KOPT-K1 (cell line): Measurements from ENCODE around the gene NFIX.

Source experiments
- H3K27ac ChIP-seq: fragments of 200-600 bp; sonication (generic); 2 replicates; pipeline ENCODE4 v1.5.1; 2016; ENCODE audit warnings: antibody characterized with exemption, mild to moderate bottlenecking, low read depth, low read length; ENCODE audit not compliant: poor library complexity, severe bottlenecking
- H3K36me3 ChIP-seq: fragments of 200-600 bp; sonication (generic); 2 replicates; pipeline ENCODE4 v1.5.1; 2017; ENCODE audit warnings: antibody characterized with exemption, mild to moderate bottlenecking, low read length, moderate library complexity; ENCODE audit not compliant: insufficient read depth
- H3K9me3 ChIP-seq: fragments of 200-600 bp; sonication (generic); 2 replicates; pipeline ENCODE4 v1.5.1; 2017; ENCODE audit warnings: antibody characterized with exemption, low read length, mild to moderate bottlenecking; ENCODE audit not compliant: insufficient read depth, poor library complexity, severe bottlenecking

The NFIX gene

DNA sequence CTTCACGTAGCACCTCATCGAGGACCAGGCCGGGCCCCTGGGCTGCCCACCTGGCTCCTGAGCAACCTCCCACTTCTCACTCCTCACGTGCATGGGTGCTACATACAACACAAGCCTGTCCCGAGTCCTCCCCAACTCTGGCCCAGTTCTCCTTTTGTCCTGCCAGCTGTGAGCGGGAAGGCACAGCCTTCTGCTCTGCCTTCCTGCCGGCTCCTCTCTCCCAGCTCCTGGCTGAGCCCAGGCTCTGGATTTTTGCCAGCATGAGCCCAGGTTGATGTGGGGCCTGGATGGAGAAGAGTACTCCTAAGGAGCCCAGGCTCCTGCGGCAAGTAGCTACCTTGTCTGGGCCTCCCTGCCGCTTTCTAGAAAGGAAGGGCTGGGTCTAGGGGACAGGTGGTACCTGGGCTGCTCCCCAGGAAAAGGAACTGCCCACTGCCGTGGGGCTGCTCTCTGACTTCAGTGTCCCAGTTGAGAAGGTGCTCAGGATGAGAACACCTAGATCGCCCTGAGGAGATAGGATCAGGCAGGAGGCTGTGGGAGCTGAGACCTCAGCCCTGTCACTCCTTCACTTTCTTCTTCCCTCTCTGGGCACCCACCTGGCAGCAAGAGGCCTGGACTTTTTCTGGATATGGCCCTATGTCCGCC is 83.7 kb downstream of the NFIX start:
- no peak overlapping the region for H3K27ac ChIP-seq
- no peaks in the 10 kb centered on the region; the same call in 1 of the 2 replicates for H3K36me3 ChIP-seq
- no peaks in the 10 kb centered on the region for H3K9me3 ChIP-seq

DNA sequence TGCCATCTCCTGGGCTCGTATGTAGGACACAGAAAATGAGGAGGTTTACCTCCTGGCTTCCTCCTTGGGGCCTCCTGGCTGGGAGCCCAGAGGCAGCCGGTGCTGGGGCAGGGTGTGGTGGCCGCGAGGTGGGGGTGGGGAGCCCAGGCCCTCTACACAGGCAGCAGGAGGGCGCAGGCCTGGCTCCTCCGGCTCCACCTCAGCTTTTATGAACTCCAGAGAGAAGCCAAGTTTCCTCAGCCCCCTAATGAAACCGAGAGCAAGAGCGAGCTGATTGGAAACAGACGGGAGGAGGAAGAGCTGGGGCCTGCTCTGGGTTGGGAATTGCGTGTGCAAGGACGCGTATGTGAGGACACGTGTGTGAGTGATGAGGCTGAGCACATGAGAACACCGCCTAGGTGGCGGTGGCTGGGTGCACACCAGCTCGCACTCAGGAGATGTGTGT is 84.3 kb downstream of the NFIX start:
- Histone ChIP-seq H3K27ac (no peak overlapping the region), H3K36me3 (no peaks in the 10 kb centered on the region), H3K9me3 (no peaks in the 10 kb centered on the region)

GRCh38 chr19:13082192-13083007 is 87.1 kb downstream of the NFIX start:
- no peaks in the 10 kb centered on the region for H3K9me3 ChIP-seq
- no peaks in the 10 kb centered on the region for H3K36me3 ChIP-seq
- H3K27ac ChIP-seq = no peak overlapping the region

GRCh38 chr19:13083008-13083404 is 87.7 kb downstream of the NFIX start:
- no peaks in the 10 kb centered on the region for H3K36me3 ChIP-seq
- H3K27ac ChIP-seq = no peak overlapping the region
- no peaks in the 10 kb centered on the region for H3K9me3 ChIP-seq

GRCh38 chr19:13083627-13084026 is 88.4 kb downstream of the NFIX start:
- no peaks in the 10 kb centered on the region for H3K36me3 ChIP-seq
- no peaks in the 10 kb centered on the region for H3K9me3 ChIP-seq
- no peak overlapping the region for H3K27ac ChIP-seq

- Histone ChIP-seq H3K27ac (no peak overlapping the region), H3K9me3 (no peaks in the 10 kb centered on the region), H3K36me3 (no peaks in the 10 kb centered on the region)
These were observed 90.4 kb downstream of the NFIX start for GRCh38 chr19:13085666-13086065.

- H3K27ac ChIP-seq = no peak overlapping the region
- H3K36me3 ChIP-seq = no peaks in the 10 kb centered on the region
- H3K9me3 ChIP-seq = no peaks in the 10 kb centered on the region
These were observed 91.1 kb downstream of the NFIX start for GRCh38 chr19:13086341-13086740.

DNA sequence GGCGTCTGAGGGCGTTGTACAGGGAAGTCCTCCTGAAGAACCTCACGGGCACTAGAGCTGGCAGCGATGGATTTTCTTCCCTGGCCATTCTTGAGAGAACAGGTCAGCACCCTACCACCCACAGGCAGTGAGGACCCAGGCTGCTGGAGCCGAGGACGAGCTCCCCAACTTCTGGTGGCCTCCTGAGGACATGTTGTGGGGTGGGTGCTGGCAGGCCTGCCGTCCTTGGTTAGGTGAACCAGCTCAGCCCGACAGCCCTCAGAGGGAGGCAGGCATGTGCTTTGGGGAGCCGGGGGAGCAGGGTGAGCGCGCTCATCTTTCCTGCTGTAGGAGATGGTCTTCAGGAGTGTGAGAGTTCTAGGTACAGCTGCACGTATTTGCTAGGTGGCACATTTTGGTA is 92.0 kb downstream of the NFIX start:
- H3K27ac ChIP-seq = no peak overlapping the region
- H3K36me3 ChIP-seq = no peaks in the 10 kb centered on the region
- no peaks in the 10 kb centered on the region for H3K9me3 ChIP-seq

GRCh38 chr19:13087795-13088537 is 92.7 kb downstream of the NFIX start:
- Histone ChIP-seq H3K9me3 (no peaks in the 10 kb centered on the region), H3K27ac (no peak overlapping the region), H3K36me3 (no peaks in the 10 kb centered on the region)

GRCh38 chr19:13089139-13089856 is 94.0 kb downstream of the NFIX start:
- H3K36me3 ChIP-seq = no peaks in the 10 kb centered on the region
- H3K27ac ChIP-seq = no peak overlapping the region
- H3K9me3 ChIP-seq = no peaks in the 10 kb centered on the region

DNA sequence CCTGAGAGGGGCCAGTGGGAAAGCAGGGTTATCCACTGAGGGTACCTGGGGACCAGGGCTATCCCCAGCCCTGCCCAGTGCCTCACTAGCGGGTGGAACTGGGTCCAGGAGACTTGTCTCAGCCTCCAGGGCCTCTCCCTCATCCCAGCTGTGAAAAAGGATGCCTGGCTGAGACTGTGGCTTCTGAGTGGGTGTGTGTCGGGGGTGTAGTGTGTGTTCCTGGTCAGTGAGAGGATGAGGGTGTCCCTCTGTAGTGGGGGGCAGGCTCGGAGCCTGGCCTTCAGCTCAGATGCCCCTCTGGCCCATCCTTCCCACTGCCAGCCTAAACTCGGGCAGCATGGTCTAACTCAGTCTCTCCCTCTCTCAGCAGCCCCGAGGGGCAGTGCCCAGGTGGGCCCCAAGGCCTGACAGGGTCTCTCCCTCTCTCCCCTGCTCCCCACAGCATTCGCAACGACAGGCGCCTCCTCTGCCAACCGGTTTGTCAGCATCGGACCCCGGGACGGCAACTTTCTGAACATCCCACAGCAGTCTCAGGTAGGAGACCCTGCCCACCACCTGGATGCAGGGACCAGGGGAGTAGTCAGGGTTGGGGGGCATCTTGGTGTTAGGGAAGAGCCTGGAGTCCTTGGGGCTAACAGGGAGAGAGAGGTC is 94.7 kb downstream of the NFIX start:
- no peaks in the 10 kb centered on the region for H3K36me3 ChIP-seq
- no peak overlapping the region for H3K27ac ChIP-seq
- no peaks in the 10 kb centered on the region for H3K9me3 ChIP-seq

DNA sequence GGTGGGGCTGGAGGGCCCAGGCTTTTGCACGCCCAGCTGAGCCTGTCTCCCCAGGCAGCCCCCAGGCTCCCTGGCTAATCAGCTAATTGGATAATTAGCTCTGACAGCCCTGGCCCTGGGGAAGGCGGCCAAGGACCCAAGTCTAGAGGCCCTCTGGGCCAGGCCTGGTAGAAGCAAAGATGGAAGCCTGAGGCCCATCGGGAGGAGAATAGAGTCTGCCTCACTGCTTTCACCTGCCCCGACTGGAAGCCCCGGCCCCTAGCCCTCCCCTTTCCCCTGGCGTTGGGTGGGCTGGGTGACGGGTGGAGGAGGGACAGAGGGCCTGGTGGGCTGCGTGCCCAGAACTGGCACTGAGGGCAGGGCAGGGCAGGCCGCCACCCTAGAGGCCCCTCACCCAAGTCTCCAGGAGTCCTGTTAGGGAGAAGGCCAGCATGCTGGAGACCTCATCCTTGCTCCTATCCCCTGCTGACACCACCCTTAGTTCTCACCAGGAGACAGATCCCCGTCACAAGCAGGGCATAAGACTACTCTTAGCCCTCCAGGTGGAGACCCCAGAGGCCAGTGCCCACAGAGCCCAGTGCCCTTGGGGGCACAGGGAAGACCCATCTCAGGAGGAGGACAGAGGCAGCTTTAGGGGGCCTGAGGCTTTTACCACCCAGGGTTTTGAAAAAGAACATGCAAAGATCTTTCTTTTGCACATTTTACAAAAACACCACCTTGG is 95.4 kb downstream of the NFIX start:
- no peak overlapping the region for H3K27ac ChIP-seq

DNA sequence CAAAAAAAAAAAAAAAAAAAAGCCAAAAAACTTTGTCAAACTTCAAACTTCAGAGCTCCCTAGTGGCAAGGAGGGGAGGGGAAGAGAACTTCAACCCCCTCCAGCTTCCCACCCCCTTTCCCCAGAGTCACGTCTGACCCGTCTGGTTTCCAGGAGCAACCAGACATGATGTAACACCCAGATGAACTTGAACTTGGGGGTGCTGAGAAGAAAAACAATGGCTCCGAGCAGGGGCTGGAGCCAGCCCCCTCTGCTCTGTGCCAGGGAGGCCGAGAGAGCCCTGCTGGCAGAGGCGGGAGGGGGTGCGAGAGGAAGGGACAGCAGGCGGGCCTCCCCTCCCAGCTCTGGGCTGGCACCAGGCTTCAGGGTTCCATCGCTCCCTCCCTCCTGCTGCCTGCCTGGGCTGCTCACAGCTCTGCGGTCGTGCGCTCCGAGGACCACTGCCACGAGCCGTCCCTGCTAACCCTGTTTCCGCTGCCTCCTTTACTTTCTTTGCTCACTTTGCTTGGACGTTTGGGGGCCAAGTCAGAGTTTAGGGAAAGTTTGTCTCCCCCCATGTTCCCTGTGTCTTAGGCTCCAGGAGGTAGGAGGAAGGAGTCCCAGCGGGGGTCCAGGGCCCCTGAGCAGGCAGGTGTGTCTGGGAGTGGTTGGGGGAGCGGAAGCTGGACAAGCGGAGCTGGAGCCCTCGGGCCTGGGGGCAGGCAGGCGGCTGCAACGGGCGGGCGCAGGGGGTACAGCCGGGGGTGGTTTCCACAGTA is 96.3 kb downstream of the NFIX start:
- Histone ChIP-seq H3K9me3 (no peaks in the 10 kb centered on the region), H3K27ac (no peak overlapping the region), H3K36me3 (no peaks in the 10 kb centered on the region)

More for the DNA sequence above, 95.4 kb downstream of the NFIX start:
- Histone ChIP-seq H3K9me3 (no peaks in the 10 kb centered on the region), H3K36me3 (no peaks in the 10 kb centered on the region)
